GM06990 (cell line): ENCODE measurements around the gene SERINC3.
A peak's percentile ranks its signal among the peaks of the same experiment; 100 is the strongest.

Experiments
- DNase-seq: peaks from one replicate; pipeline ENCODE4 v3.0.0-alpha.2; 2011; ENCODE audit not compliant: insufficient read length; ENCODE audit errors: extremely low read depth
- H3K27me3 ChIP-seq: replicated peaks from 2 replicates; pipeline ENCODE4 v1.6.0; 2011; ENCODE audit warnings: low read length; ENCODE audit not compliant: control insufficient read depth, insufficient read depth
- H3K36me3 ChIP-seq: 2 replicates; pipeline ENCODE4 v1.5.1; 2011; ENCODE audit warnings: low read length; ENCODE audit not compliant: control insufficient read depth, insufficient read depth
- H3K4me3 ChIP-seq: replicated peaks from 2 replicates; pipeline ENCODE4 v1.5.1; 2011; ENCODE audit warnings: low read depth, mild to moderate bottlenecking, control low read depth, low read length
- TF ChIP-seq, protein P1 (sequence below): IDR thresholded peaks from 2 replicates; pipeline ENCODE4 v1.5.1; 2011; ENCODE audit warnings: low read length, control low read depth, mild to moderate bottlenecking, inconsistent platforms; ENCODE audit not compliant: insufficient read depth, poor library complexity, severe bottlenecking

SERINC3 gene

DNA sequence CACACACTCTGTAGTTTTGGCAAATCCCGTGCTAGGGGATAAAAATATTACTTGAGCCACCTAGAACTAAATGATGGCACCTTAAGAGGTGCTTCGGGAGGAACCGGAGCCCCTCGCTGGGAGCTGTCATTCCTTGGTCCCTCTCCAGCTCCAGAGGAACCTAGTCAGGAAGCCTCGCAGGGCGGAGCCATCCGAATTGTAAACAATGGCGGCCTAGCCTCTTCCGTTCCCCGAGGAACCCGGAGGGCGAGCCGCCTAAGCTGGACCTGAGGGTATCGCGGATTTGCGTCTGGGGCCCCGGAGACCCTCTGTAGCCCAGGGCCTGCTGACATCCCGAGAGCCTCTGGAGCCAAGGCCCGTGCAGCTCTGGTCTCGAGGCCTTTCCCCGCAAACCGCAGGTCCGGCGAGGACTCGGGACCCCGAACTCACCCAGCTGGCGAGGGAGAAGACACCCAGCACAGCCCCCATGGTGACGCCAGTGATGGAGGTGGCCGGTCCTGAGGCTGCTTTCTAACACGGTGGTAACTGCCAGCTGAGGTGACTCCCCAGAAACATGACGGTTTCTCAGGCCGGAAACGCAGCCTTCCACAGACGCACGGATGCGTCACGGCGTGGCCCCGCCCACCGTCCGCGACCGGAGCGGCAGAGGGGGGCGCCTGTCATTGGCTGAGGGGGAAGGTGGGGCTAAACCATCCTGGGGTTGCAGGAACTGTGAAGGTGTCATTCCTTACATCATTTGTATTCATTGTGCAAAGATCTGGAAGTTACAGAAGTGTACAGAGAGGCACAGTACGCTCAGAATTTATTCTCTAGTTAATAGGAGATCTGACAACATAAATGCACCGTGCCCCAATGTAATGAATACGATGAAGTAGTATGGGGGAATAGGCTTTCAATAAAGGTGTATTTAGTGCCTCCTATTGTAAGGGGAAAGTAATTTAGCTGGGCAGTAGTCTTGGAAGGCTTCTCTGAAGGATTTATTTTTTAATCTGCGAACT, at the start of gene SERINC3:
Gene SERINC3 (minus strand): TSS at position 587 of the 998 bp plus-strand sequence. CDS start 119 bp downstream, at position 468.
- TF ChIP-seq, protein P1, sequence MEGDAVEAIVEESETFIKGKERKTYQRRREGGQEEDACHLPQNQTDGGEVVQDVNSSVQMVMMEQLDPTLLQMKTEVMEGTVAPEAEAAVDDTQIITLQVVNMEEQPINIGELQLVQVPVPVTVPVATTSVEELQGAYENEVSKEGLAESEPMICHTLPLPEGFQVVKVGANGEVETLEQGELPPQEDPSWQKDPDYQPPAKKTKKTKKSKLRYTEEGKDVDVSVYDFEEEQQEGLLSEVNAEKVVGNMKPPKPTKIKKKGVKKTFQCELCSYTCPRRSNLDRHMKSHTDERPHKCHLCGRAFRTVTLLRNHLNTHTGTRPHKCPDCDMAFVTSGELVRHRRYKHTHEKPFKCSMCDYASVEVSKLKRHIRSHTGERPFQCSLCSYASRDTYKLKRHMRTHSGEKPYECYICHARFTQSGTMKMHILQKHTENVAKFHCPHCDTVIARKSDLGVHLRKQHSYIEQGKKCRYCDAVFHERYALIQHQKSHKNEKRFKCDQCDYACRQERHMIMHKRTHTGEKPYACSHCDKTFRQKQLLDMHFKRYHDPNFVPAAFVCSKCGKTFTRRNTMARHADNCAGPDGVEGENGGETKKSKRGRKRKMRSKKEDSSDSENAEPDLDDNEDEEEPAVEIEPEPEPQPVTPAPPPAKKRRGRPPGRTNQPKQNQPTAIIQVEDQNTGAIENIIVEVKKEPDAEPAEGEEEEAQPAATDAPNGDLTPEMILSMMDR, result peak; percentile 44
- Histone ChIP-seq H3K4me3 (peak within 1 kb of the TSS; percentile 98), H3K36me3 (no peaks in the 10 kb centered on the region; the same call in none of the 2 replicates), H3K27me3 (no peaks in the 10 kb centered on the region)
- DNase-seq, result peak; percentile 97

DNA sequence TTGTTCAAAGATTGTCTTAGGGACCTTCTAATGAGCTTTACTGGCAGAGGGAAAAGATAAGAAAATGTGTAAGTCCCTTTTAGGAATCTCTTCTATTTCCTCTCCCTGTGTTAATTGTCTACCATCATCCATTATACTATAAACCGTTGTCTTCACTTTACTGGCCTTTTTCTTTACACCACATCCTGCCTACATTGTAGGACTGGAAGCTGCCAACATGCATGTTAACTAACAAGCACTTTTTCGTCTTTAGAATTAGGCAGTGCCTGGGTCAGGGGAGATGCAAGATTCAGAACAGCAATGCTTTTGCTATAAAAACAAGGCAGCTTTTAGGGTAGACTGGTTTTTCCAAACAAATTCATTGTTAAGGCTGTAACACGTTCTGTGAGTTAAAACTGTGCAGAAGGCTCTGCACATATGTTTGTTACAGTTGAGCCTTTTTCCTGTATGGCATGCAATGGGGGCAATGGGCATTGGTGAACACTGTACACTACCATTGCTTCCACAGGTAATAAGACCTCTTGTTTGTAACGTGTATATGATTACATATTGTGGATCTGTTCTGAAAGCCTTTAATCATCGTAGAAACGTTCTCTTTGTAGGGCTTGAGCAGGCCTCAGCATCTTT, 49.6 kb upstream of the SERINC3 start:
- Histone ChIP-seq H3K36me3 (no peaks in the 10 kb centered on the region), H3K27me3 (no peaks in the 10 kb centered on the region), H3K4me3 (no peak overlapping the region)
- DNase-seq, result no peak
- TF ChIP-seq, protein P1, result no peak

- DNase-seq, result no peak
- no peak overlapping the region for H3K4me3 ChIP-seq
- TF ChIP-seq, protein P1, result no peak
- no peaks in the 10 kb centered on the region for H3K27me3 ChIP-seq
- H3K36me3 ChIP-seq, result no peaks in the 10 kb centered on the region
Measured at GRCh38 chr20:44570367-44570766, 48.5 kb upstream of the SERINC3 start.

DNA sequence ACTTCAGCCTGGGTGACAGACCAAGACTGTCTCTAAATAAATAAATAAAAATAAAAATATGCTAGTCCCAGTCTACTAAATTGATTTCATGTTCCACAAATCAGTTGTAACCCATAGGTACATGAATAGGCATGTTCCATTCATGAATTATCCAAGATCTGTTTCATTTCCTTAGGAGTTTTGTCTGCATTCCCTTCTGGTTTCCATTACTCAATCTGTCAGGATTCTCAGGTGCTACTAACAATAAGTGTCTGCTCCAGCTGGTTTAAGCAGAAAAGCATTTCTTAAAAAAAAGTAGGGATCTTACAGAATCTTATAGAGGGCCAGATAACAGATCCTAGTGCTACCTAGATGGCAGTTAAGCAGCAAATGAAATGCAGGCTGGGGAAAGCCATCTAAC, 44.9 kb upstream of the SERINC3 start:
- DNase-seq, result no peak
- TF ChIP-seq, protein P1, result no peak

DNA sequence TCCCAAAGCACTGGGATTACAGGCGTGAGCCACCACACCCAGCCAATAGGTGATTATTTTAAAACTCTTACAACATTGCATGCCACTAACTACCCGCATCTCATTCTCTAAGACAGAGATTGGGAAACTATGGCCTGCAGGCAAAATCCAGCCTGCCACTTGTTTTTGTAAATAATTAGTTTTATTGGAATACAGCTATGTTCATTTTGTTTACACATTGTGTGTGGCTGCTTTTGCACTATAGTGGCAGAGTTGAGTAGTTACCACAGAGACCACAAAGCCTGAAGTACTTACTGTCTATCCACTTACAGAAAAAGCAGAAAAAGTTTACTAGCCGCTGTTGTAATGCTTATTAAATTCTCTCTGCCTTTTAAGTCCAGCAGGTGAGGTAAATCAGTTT, 44.1 kb upstream of the SERINC3 start:
- Histone ChIP-seq H3K4me3 (no peak overlapping the region), H3K27me3 (no peaks in the 10 kb centered on the region), H3K36me3 (no peaks in the 10 kb centered on the region)
- TF ChIP-seq, protein P1, result no peak
- DNase-seq, result no peak

More for the DNA sequence above, 44.9 kb upstream of the SERINC3 start:
- no peaks in the 10 kb centered on the region for H3K27me3 ChIP-seq
- H3K36me3 ChIP-seq, result no peaks in the 10 kb centered on the region
- no peak overlapping the region for H3K4me3 ChIP-seq
